ENCODE results near the gene NARS2.
A peak's percentile ranks its signal among the peaks of the same experiment; 100 is the strongest.

The NARS2 gene

DNA sequence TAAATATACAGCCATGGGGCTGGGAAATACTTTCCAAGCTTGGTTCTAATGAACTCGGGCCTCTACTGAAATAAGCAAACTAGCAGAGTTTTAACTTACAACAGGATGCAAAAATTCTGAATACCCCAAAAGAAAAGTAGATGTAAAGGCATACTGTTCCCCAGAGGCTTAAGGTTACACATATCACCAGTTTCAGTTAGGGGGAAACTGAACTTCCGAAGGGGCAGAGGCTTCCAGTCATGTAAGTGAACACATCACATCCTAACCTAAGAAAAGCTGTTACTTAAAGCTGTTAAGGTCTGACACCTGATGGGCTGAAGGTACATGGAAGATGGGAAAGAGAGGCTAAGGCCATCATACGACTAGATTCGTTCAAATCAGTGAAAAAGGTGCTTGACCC, 159.3 kb downstream of the NARS2 start:
- H3F3A ChIP-seq (ENCODE audit: insufficient read depth, low read length) = no peaks in the 10 kb centered on the region
- H2AFZ ChIP-seq (ENCODE audit: low read length) = no peak overlapping the region
- H3K79me2 ChIP-seq (ENCODE audit: insufficient read depth, low read length) = no peaks in the 10 kb centered on the region
- H4K20me1 ChIP-seq (ENCODE audit: insufficient read depth, low read length) = no peaks in the 10 kb centered on the region
- no peak overlapping the region for H3K9ac ChIP-seq (ENCODE audit: low read length)
- H3K27me3 ChIP-seq (ENCODE audit: insufficient read depth, low read length) = no peaks in the 10 kb centered on the region; the same call in 1 of the 2 replicates
- H3K4me2 ChIP-seq (ENCODE audit: low read length) = no peak overlapping the region
- no peaks in the 10 kb centered on the region for H3K9me2 ChIP-seq (ENCODE audit: low read depth, low read length)
- TF ChIP-seq, protein P1, sequence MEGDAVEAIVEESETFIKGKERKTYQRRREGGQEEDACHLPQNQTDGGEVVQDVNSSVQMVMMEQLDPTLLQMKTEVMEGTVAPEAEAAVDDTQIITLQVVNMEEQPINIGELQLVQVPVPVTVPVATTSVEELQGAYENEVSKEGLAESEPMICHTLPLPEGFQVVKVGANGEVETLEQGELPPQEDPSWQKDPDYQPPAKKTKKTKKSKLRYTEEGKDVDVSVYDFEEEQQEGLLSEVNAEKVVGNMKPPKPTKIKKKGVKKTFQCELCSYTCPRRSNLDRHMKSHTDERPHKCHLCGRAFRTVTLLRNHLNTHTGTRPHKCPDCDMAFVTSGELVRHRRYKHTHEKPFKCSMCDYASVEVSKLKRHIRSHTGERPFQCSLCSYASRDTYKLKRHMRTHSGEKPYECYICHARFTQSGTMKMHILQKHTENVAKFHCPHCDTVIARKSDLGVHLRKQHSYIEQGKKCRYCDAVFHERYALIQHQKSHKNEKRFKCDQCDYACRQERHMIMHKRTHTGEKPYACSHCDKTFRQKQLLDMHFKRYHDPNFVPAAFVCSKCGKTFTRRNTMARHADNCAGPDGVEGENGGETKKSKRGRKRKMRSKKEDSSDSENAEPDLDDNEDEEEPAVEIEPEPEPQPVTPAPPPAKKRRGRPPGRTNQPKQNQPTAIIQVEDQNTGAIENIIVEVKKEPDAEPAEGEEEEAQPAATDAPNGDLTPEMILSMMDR (IDR thresholded peaks at IDR 0.05; ENCODE audit: low read length) = no peak
- no peak for TF ChIP-seq EZH2 (IDR thresholded peaks at IDR 0.05; ENCODE audit: borderline replicate concordance, low read length)
- no peak overlapping the region for H3K4me3 ChIP-seq (ENCODE audit: low read depth, low read length, poor library complexity, severe bottlenecking)
- peaks cover 3% of the 10 kb centered on the region; the same call in 1 of the 2 replicates for H3K9me3 ChIP-seq (ENCODE audit: low read length)
- H3K4me1 ChIP-seq (ENCODE audit: insufficient read depth, low read length, severe bottlenecking) = peaks cover 30% of the 10 kb centered on the region
- no peak overlapping the region for H3K27ac ChIP-seq (ENCODE audit: low read depth, low read length, poor library complexity, severe bottlenecking)
- H3K36me3 ChIP-seq (ENCODE audit: insufficient read depth, low read length) = no peaks in the 10 kb centered on the region

- Histone ChIP-seq H3K36me3 (ENCODE audit: insufficient read depth, low read length) (no peaks in the 10 kb centered on the region), H3K27ac (ENCODE audit: low read depth, low read length, poor library complexity, severe bottlenecking) (no peak overlapping the region), H3K4me2 (ENCODE audit: low read length) (no peak overlapping the region), H3K4me3 (ENCODE audit: low read depth, low read length, poor library complexity, severe bottlenecking) (no peak overlapping the region), H3K4me1 (ENCODE audit: insufficient read depth, low read length, severe bottlenecking) (peaks cover 26% of the 10 kb centered on the region), H3K9me3 (ENCODE audit: low read length) (peaks cover 3% of the 10 kb centered on the region; the same call in 1 of the 2 replicates), H3K9me2 (ENCODE audit: low read depth, low read length) (no peaks in the 10 kb centered on the region), H3F3A (ENCODE audit: insufficient read depth, low read length) (no peaks in the 10 kb centered on the region), H3K79me2 (ENCODE audit: insufficient read depth, low read length) (no peaks in the 10 kb centered on the region), H3K9ac (ENCODE audit: low read length) (no peak overlapping the region), H2AFZ (ENCODE audit: low read length) (no peak overlapping the region), H4K20me1 (ENCODE audit: insufficient read depth, low read length) (no peaks in the 10 kb centered on the region), H3K27me3 (ENCODE audit: insufficient read depth, low read length) (no peaks in the 10 kb centered on the region; the same call in 1 of the 2 replicates)
- TF ChIP-seq, protein P1 (IDR thresholded peaks at IDR 0.05; ENCODE audit: low read length) = peak; percentile 60
- no peak for TF ChIP-seq EZH2 (IDR thresholded peaks at IDR 0.05; ENCODE audit: borderline replicate concordance, low read length)
These were observed 160.2 kb downstream of the NARS2 start for GRCh38 chr11:78414321-78415051.

- H3K27me3 ChIP-seq (ENCODE audit: insufficient read depth, low read length) = no peaks in the 10 kb centered on the region
- H3F3A ChIP-seq (ENCODE audit: insufficient read depth, low read length) = no peaks in the 10 kb centered on the region
- H3K27ac ChIP-seq (ENCODE audit: low read depth, low read length, poor library complexity, severe bottlenecking) = no peak overlapping the region
- H3K36me3 ChIP-seq (ENCODE audit: insufficient read depth, low read length) = no peaks in the 10 kb centered on the region
- no peak overlapping the region for H3K4me3 ChIP-seq (ENCODE audit: low read depth, low read length, poor library complexity, severe bottlenecking)
- H3K9ac ChIP-seq (ENCODE audit: low read length) = no peak overlapping the region
- no peak overlapping the region for H2AFZ ChIP-seq (ENCODE audit: low read length)
- no peaks in the 10 kb centered on the region for H3K9me2 ChIP-seq (ENCODE audit: low read depth, low read length)
- no peaks in the 10 kb centered on the region for H3K79me2 ChIP-seq (ENCODE audit: insufficient read depth, low read length)
- H4K20me1 ChIP-seq (ENCODE audit: insufficient read depth, low read length) = no peaks in the 10 kb centered on the region
- TF ChIP-seq EZH2 (IDR thresholded peaks at IDR 0.05; ENCODE audit: borderline replicate concordance, low read length) = no peak
- TF ChIP-seq, protein P1 (IDR thresholded peaks at IDR 0.05; ENCODE audit: low read length) = no peak
- H3K4me2 ChIP-seq (ENCODE audit: low read length) = no peak overlapping the region
- no peaks in the 10 kb centered on the region for H3K4me1 ChIP-seq (ENCODE audit: insufficient read depth, low read length, severe bottlenecking)
- peaks cover 3% of the 10 kb centered on the region; the same call in 1 of the 2 replicates for H3K9me3 ChIP-seq (ENCODE audit: low read length)
These were observed 166.0 kb downstream of the NARS2 start for GRCh38 chr11:78408619-78409018.
